Stimulated activated CD4-positive, alpha-beta T cell treated with anti-CD3 and anti-CD28 coated beads, TNF-alpha, amount 100 ng/mL, for 24 hours (primary cell): ENCODE results near the gene METTL26.
A peak's percentile ranks its signal among the peaks of the same experiment; 100 is the strongest.
"Not testable (repeated sequence)": the region's sequence is repeated elsewhere in the genome, so short reads cannot be mapped to it uniquely, and the experiment has no call there.

Experiments used
- DNase-seq, 3 experiments: peaks; one replicate each; pipeline ENCODE4 v3.0.0-alpha.2; 2020; ENCODE audit warnings: low read depth in 3 of 3

Gene METTL26

DNA sequence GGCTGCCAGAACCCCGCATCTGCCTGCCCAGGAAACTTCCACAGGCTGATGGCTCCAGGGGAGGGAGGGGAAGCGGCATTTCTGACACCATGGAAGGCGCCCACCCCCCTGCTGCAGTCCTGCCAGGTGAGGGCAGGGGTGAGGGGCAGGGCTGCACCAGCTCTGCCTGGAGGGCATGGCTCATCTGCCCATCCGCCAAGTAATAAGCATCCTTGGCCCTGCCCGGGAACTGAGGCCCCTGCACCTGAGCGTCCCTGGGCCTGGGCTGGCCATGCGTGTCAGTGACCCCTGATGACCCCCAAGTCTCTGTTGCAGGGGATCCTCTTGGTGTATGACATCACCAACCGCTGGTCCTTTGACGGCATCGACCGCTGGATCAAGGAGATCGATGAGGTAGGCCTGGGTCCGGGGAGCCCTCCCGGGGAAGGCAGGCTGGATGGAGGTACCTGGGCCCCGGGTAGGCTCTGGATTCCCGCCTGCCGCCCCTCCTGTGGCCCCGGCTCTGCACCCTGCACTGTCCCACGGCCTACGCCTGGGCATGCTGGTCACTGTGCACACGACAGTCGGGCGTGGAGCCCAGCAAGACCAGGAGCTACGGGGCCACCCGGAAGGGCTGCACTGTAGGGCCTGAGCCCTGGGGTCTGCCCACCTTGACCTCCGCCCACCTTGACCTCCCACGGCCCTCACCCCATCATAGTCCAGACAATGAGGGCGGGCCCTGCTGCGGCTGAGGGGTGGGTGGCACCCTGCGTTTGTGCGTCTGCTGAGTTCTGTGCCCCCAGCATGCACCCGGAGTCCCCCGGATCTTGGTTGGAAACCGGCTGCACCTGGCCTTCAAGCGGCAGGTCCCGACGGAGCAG is 10.8 kb downstream of the METTL26 start:
- DNase-seq: no peak

DNA sequence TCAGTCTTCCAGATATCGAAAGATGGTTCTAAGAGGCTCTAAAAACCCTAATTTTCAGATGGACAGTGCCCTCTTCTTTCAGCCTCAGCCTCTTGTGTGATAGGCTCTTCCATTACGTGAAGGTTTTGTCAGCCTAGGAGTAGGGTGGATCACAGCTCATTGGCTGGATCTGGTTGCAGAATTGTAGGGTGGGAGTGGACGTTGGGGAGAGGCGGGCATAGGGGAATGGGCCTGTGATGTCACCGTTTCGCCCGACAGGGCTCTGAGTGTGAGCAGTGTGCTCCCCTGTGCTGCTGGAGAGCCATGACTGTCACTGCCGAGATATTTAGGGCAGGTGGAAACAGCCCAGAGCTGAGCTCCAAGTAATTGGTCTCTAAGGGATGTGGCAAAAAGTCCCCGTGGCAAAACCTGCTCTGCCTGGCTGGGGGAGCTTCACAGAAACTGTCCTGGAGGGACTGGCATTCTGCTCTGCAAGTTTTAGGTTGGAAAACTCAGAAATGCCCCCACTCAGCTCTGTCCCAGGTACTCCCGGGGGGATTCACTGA is 11.5 kb downstream of the METTL26 start:
- no peak for DNase-seq

DNA sequence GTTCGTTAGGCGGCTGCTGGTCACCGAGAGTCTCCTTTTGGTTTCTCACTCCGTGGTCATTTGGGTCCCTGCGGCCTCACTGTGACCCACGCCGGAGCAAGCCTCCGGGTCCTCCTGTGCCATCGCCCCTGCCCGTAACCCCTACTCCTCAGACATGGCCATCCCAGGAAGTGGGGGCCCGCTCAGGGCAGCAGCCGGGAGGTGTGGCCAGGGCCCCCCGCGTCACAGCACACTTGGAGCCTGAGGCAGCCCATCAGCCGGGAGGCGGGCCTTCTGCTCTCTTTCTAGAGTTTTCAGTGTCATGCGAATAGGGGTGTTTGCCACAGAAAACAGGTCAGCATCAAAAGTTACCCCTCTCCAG is 13.2 kb downstream of the METTL26 start:
- no peak for DNase-seq

DNA sequence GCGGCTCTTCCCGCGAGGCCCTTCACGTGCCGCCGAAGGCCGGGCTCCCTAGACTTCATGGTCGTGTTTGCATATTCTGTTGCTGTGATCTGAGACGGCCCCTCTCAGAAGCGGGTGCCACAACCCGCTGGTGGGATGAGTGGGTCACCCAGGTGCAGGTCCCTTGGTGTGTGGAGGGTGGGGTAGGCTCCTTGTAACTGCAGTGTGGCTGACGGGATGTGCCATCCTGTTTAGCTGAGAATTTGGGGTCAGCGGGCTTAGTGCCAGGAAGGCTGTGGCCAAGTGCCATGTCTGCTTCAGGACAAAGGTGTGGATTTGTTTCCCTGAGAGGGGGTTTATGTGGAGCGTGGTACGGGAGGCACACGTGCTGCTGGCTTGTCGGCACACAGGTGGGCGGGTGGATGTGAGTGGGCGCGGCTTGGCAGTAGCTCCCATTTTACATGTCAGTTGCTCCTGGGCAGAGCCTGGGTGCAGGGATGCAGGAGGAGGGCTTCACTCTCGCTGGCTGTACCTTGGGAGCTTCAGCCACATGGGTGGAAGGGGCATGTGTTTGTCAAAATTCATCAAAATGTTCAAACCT is 14.5 kb downstream of the METTL26 start:
- no peak for DNase-seq

DNA sequence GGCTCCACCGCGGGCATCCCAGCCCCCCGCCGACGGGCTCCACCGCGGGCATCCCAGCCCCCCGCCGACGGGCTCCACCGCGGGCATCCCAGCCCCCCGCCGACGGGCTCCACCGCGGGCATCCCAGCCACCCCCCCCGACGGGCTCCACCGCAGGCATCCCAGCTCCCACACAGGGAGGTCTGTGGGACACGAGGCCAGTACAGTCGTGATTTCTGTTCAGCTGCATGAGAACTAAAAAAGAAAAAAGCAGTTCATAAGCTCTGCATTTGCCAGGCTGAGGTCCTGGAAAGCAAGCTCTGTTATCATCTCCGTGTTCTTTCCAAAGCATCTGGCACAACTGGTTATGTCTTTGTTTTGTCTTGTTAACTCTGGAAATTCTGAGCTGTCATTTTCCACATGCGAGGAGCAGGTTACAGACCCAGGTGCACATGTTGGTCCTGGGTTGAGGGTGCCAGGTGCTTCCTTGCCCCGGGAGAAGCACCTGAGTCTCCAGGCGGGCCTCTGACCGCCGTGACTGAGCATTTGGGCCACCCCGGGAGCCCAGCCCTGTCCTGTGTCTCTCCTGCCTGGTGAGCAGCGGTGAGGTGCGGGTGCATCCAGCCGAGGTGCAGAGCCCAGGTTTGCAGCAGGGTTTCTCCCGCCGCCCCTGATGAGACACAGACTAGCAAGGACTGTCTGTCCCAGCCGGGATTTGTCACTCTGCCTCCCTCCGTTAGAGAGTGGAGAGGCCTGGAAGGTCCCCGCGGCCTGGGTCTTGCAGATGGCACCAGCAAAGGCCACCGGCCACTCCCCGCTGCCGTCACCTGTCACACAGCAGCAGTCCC is 15.2 kb downstream of the METTL26 start:
- no peak for DNase-seq

DNA sequence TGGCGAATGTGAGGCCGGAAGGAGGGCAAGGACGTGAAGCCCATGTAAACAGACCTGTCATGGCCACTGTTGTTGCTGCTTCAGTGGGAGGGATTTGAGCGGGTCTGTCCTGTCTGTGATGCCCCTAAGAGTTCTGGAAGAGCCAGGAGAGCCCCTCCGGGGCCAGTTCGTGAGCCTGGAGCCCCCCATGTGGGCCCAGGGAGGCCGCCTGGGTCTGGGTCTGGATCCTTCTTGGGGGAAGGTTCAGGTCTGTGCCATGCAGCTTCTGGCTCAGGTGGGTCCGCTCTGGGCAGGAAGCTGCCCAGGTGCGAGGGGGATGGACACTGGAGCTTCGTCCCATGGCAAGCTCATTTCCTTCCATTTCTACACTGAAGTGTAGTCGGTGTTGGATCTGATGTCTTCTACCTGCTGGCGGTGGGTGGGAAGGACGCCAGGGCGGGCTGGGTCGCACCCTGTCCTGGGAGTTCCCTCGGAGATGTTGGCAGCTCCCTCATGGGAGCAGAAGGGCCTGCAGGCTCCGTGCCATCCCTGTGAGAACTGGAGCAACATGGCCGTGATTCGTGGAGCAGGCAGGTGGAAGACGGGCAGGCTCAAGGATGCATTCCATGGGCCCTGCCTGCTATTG is 16.5 kb downstream of the METTL26 start:
- no peak for DNase-seq

DNA sequence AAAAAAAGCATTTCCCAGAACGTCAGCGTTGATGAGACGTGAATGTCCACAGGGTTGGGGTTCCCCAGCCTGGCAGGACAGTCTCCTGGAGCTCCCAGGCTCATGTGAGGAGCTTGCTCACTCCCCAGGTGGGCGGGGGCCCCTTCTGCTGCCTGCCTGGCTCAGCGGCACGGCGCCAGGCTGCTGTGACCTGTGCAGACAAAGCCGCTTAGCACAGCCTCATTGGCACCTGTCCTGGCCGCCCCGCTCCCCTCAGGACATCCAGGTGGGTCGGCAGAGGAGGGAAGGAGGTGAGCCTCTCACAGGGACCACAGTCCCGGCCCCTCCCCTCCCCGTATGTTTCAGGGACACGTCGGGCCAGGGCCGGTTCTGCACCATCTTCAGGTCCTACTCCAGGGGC is 18.2 kb downstream of the METTL26 start:
- no peak for DNase-seq

DNA sequence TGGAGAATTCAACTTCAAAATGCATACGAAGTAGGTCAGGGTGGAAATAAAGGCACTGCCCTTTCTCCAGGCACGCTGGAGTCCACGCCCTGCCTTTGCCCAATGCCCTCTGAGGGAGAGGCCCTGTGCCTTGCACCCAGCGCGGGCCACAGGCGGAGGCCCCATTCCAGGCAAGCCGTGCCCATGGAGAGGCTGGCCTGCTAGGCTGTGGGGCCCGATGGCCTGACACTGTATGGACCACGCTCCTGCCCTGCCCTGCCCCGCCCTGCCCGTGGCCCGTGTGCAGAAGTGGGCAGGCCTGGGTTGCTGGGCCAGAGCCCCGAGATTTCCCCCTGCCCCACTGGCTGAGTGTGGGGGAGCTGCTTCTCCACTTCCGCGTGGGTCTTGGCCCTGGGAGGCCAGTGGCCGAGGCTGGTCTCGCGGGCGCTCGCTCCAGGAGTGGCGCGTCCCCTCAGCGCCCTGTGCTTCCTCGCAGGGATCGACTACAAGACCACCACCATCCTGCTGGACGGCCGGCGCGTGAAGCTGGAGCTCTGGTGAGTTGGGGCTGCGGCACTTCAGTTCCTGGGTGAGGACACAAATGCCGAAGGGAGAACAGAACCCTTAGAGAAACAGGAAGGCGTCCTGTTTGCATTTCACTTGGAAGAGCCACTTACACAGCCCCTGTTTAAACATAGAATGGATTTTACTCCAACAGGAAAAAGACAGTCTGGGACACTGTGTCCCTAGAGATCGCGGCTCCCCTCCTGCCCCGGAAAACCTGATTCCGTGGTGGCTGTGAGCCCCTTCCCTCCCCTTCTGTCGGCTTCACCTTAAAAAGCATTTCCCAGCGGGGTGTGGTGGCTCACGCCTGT is 19.1 kb downstream of the METTL26 start:
- DNase-seq: no peak

DNA sequence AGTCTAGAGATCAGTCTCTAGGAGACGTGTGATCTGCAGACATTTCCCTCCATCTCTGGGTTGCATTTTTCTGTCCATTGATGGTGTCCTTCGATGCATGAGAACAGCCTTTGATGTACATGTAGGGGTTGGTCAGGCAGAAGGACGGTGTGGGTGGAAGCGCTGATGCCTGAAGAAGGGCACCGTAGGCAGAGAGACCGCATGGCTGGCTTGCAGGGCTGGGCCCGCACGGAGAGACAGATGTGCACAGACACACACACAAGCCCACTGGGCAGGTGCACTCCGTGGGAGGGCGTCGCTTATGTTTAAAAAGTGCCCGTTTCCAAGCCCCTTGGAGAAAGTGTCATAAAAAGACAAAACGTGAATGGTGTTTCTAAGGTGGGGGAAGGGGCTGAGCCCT is 21.0 kb downstream of the METTL26 start:
- DNase-seq: no peak

DNA sequence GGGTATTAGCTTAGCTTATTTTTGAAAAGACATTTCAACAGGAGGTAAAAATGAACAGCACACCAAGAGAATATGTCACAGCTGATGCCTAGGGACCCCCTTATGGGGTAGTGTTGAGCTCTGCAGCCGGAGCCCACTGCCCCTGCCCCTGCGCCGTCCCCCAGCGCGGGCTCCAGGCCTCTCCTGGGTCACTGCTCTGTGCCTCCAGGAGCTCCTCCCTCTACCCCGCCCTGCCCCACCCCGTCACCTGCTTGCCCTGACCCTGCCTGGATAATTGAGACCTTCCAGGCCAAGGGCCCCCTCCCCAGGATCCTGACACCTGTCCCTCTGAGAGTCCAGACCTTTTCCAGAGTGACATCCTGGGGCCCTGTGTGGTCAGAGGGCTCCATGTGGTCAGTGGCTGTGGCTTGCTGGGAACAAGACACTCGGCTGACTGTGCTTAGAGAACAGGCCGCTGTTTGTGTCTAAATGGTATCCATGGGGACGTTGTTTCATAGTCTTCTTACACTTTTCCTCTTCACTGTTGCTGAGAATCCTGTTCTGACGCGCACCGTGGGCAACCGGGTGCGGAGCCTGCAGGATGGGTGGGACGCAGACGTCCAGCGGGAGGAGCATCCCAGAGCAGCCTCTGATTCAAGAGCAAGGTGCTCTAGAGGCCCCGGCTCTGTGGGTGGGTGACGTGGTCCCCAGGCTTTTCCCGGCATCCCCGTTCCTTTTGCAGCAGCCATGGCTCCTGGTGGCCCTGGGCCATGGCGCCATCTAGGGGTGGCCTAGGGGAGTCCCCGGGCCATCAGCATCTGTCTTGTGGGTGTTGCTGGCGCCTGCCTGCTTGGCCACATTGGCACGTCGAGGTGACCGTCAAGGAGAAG is 25.4 kb downstream of the METTL26 start:
- DNase-seq: peak in 2 of 3 experiments; percentile 30 to 61

DNA sequence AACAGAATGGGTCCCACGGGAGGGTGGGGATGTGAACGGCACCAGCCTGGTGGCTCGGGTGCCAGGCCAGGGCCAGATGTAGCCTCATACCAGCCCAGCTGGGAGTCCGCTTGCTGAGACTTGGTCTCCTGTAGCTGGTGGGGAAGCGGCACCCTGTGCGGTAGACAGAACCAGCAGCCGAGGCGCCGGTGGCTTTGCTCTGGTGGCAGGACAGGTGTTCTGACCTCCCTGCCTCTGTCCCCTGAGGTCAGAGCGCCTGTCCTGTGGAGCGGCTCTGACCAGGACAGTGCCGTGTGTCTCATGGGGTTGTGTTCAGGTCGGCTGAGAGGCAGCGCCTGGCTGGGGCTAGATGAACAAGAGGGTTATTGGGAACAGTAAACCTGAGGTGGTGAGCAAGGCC is 26.1 kb downstream of the METTL26 start:
- DNase-seq: no peak

DNA sequence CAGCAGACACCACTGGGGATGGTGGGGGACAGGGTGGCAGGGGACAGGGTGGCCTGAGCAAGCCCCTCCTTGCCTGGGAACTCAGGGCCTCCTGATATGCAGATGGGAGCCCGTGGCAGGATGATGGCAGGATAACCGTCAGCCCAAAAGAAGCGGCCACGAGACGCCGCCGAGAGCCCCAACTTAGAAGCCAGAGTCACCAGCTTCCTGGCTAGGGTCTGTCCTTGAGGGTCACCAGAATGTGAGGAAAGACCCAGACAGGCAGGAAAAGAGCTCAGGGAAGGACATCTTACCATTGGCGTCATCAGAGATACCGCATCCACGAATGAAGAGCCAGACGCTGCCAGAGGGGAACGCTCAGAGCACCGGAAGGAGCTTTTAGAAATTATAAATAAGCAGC is 26.8 kb downstream of the METTL26 start:
- DNase-seq: no peak

DNA sequence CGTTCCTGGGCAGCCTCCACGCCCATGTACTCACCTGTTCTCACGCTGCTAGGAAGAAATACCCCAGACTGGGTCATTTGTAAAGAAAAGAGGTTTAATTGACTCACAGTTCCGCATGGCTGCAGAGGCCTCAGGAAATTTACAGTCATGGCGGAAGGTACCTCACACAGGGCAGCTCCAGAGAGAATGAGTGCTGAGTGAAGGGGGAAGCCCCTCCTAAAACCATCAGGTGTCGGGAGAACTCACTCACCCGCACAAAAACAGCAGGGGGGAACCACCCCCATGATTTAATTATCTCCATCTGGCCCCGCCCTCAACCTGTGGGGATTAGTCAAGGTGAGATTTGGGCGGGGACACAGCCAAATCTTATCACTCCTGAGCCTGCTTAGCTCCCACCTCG is 28.1 kb downstream of the METTL26 start:
- DNase-seq: peak in 1 of 3 experiments; percentile 65

DNA sequence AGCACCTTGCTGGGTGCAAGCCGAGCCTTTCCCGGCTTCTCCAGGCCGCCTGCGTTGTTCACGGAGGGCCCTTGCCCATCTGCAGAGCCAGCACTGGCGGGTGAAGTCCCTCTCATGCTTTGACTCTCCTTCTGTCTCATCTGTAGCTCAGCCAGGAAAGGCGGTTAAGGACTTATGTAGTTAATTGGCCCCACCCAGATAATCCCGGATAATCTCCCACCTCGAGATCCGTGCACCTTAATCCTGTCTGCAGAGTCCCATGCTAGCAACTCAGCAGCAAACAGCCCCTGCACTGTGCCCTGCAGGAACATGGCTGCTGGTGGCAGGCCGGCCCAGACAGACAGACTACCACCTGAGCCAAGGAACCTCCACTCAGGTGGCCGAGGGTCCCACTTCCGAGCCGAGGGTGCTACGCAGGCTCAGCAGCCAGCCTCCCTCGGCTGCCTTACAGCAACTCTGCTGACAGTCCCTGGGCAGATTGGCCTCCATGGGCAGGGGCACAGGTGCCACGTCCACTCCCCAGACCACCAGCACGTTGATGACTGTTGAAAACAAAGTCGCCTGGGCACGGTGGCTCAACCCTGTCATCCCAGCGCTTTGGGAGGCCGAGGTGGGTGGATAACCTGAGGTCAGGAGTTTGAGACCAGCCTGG is 29.3 kb downstream of the METTL26 start:
- DNase-seq: no peak

DNA sequence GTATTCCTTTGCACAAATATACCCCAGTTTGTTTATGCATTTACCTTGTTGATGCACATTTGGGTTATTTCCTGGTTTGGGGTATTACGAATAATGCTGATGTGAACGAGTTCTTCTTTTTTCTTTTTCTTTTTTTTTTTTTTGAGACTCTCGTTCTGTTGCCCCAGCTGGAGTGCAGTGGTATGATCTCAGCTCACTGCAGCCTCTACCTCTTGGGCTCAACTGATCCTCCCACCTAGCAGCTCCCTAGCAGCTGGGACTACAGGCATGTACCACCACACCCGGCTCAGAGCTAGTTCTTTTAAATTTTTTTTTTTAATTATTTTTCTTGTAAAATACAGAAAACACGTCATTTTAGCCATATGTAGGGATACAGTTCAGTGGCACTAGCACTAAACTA is 32.2 kb downstream of the METTL26 start:
- DNase-seq: no peak

DNA sequence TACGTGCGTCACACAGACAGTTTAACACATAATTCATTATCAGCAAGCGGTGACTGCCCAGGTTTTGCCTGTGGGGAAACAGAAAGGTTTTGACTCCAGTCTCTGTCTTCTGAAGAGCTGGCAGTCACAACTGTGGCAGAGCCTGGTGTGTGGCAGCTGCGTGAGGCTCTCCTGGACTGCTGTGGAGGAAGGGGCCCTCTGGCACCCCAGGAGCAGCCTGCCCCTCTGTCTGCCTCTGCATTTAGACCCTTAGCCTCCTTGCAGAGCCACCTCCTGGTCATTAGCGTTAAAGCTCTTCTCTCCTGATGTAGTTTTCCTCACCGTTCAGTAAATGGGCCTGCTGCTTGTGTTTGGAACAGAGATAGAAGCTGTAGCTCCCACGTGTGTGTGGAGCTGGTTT is 35.3 kb downstream of the METTL26 start:
- DNase-seq: no peak

DNA sequence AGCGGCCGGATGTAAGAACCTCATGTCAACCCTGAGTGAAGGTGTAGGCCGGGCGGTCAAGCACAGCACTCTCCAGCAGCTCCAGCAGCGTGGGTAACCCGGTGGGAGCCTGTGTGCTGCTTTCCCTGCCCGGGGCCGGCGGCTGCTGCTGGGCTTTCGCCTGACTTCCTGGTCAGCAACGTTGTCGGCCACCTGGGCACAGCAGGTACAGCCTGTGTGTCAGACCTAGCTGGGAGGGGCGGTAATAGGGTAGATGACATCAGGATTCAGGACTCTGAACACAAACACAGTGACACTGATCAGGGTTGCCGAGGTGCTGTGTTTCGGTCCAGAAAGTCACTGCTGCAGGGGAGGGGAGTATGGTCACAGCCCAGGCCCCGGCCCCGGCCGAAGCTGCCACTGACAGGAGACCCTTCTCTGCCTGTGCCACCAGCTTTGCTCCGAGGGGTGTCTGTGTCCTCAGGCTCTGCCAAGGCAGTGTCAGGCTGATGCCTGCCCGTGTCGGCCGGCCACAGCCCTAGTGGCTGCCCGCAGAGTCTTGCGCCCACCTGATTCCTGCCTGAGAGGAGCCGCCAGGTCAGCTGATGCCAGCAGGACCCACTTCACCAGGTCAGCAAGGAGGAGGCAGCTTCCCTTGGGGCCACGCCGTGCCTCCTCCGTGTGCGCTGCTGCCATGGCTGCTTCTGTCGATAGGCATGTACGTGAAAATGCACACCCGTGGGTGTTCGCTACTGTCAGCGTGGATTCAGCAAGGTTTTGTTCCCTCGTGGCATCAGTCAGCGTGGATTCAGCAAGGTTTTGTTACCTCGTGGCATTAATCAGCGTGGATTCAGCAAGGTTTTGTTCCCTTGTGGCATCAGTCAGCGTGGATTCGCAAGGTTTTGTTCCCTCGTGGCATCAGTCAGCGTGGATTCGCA is 37.0 kb downstream of the METTL26 start:
- DNase-seq: no peak

DNA sequence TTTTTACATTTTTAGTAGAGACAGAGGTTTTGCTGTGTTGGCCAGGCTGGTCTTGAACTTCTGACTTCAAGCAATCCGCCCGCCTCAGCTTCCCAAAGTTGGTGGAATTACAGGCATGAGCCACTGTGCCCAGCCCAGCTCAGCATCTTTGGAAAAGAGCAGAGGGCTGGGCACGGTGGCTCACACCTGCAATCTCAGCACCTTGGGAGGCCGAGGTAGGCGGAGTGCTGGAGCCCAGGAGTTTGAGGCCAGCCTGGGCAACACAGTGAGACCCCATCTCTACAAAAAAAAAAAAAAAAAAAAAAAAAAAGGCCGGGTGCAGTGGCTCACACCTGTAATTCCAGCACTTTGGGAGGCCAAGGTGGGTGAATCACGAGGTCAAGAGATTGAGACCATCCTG is 38.5 kb downstream of the METTL26 start:
- DNase-seq: not testable (repeated sequence)

DNA sequence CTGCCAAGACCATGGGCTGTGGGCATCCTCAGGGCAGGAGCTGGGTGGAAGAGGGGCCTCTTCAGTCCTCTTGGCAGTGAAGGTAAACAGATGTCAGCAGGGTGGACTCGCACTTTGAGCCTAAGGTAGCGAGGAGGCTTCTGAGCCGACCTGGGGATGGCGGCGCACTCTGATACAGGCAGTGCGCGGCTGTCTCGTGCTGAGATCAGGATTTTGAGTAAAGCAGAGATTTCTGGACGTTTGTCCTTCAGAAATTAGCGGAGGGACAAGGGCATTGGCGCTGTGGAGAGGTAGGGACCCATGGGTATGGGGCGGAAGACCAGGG is 39.4 kb downstream of the METTL26 start:
- no peak for DNase-seq
